Astrocyte (in vitro differentiated cells and primary cell): ENCODE measurements around the gene ROR1. TPM values are rescaled to one million over a fixed set of nuclear protein-coding genes. Genes with fewer than 3 reads are reported as not detected.
A peak's percentile ranks its signal among the peaks of the same experiment; 100 is the strongest.

ENCODE experiments used
- DNase-seq: peaks from one replicate; pipeline ENCODE4 v3.0.0-alpha.2; 2010; ENCODE audit warnings: low read depth
- FAIRE-seq: peaks from 2 replicates; lab custom pipeline; 2011; peaks lifted over from hg19 to GRCh38; lab: Jason Lieb, UNC
- H2AFZ ChIP-seq: 2 replicates; pipeline ENCODE4 v1.6.0; 2012; ENCODE audit warnings: low read depth, low read length, inconsistent platforms
- H3K27ac ChIP-seq: 2 replicates; pipeline ENCODE4 v1.5.1; 2011; ENCODE audit warnings: low read depth, low read length, inconsistent platforms
- H3K27me3 ChIP-seq: 2 replicates; pipeline ENCODE4 v1.6.0; 2011; ENCODE audit warnings: low read length, inconsistent platforms; ENCODE audit not compliant: insufficient read depth
- H3K36me3 ChIP-seq: 2 replicates; pipeline ENCODE4 v1.5.1; 2011; ENCODE audit warnings: low read length, inconsistent platforms; ENCODE audit not compliant: insufficient read depth
- H3K4me1 ChIP-seq: 2 replicates; pipeline ENCODE4 v1.5.1; 2011; ENCODE audit warnings: low read length, inconsistent platforms; ENCODE audit not compliant: insufficient read depth
- H3K4me2 ChIP-seq: 2 replicates; pipeline ENCODE4 v1.6.0; 2012; ENCODE audit warnings: low read length, inconsistent platforms
- H3K4me3 ChIP-seq: 2 replicates; pipeline ENCODE4 v1.5.1; 2011; ENCODE audit warnings: low read depth, mild to moderate bottlenecking, low read length, inconsistent platforms; ENCODE audit not compliant: insufficient read depth
- H3K79me2 ChIP-seq: 2 replicates; pipeline ENCODE4 v1.6.0; 2012; ENCODE audit warnings: mild to moderate bottlenecking, low read length, inconsistent platforms; ENCODE audit not compliant: insufficient read depth
- H3K9ac ChIP-seq: 2 replicates; pipeline ENCODE4 v1.6.0; 2012; ENCODE audit warnings: mild to moderate bottlenecking, low read length, inconsistent platforms
- H3K9me3 ChIP-seq: 2 replicates; pipeline ENCODE4 v1.5.1; 2012; ENCODE audit warnings: low read depth, mild to moderate bottlenecking, low read length, inconsistent platforms; ENCODE audit not compliant: insufficient read depth
- H4K20me1 ChIP-seq: 2 replicates; pipeline ENCODE4 v1.6.0; 2012; ENCODE audit warnings: low read length, inconsistent platforms; ENCODE audit not compliant: insufficient read depth
- H3K27ac Mint-ChIP-seq: one replicate; pipeline ENCODE4 v1.8.0; 2021; ENCODE audit warnings: mild to moderate bottlenecking, mixed read lengths; ENCODE audit not compliant: unreplicated experiment
- H3K27me3 Mint-ChIP-seq: one replicate; pipeline ENCODE4 v1.8.0; 2021; ENCODE audit warnings: low read depth, mixed read lengths; ENCODE audit not compliant: unreplicated experiment
- H3K36me3 Mint-ChIP-seq: one replicate; pipeline ENCODE4 v1.8.0; 2021; ENCODE audit warnings: low read depth, mixed read lengths; ENCODE audit not compliant: unreplicated experiment
- H3K4me1 Mint-ChIP-seq: one replicate; pipeline ENCODE4 v1.8.0; 2021; ENCODE audit warnings: low read depth, mixed read lengths; ENCODE audit not compliant: unreplicated experiment
- H3K4me3 Mint-ChIP-seq: one replicate; pipeline ENCODE4 v1.8.0; 2021; ENCODE audit warnings: mild to moderate bottlenecking, moderate library complexity, mixed read lengths; ENCODE audit not compliant: unreplicated experiment
- H3K9me3 Mint-ChIP-seq: one replicate; pipeline ENCODE4 v1.8.0; 2021; ENCODE audit warnings: mild to moderate bottlenecking, mixed read lengths; ENCODE audit not compliant: unreplicated experiment
- EZH2 ChIP-seq: IDR thresholded peaks from 2 replicates; pipeline ENCODE4 v1.6.1; 2012; ENCODE audit warnings: mild to moderate bottlenecking, low read length, inconsistent platforms; ENCODE audit not compliant: insufficient read depth
- total RNA-seq: library from RNA; stranded (reverse); gene quantifications from 2 replicates; pipeline ENCODE4 v1.2.1, GENCODE V29; 2021
- TF ChIP-seq, protein P1 (sequence below): IDR thresholded peaks from 2 replicates; pipeline ENCODE4 v1.5.1; 2011; ENCODE audit warnings: low read depth, mild to moderate bottlenecking, inconsistent platforms, low read length, moderate library complexity; ENCODE audit not compliant: insufficient read depth

The ROR1 gene
- total RNA-seq, 1 donor from 2014 or later, result 38.3 TPM

- Histone ChIP-seq H3K79me2 (no peaks in the 10 kb centered on the region), H3K9me3 (no peaks in the 10 kb centered on the region), H3K4me2 (peak overlapping the region; percentile 26), H3K4me3 (no peak overlapping the region), H3K4me1 (peaks cover 31% of the 10 kb centered on the region), H3K27me3 (no peaks in the 10 kb centered on the region), H3K27ac (no peak overlapping the region), H3K9ac (peak overlapping the region; percentile 12), H4K20me1 (no peaks in the 10 kb centered on the region), H3K36me3 (peaks cover 4% of the 10 kb centered on the region), H2AFZ (no peak overlapping the region)
- TF ChIP-seq, protein P1, sequence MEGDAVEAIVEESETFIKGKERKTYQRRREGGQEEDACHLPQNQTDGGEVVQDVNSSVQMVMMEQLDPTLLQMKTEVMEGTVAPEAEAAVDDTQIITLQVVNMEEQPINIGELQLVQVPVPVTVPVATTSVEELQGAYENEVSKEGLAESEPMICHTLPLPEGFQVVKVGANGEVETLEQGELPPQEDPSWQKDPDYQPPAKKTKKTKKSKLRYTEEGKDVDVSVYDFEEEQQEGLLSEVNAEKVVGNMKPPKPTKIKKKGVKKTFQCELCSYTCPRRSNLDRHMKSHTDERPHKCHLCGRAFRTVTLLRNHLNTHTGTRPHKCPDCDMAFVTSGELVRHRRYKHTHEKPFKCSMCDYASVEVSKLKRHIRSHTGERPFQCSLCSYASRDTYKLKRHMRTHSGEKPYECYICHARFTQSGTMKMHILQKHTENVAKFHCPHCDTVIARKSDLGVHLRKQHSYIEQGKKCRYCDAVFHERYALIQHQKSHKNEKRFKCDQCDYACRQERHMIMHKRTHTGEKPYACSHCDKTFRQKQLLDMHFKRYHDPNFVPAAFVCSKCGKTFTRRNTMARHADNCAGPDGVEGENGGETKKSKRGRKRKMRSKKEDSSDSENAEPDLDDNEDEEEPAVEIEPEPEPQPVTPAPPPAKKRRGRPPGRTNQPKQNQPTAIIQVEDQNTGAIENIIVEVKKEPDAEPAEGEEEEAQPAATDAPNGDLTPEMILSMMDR, result no peak
- TF ChIP-seq EZH2, result no peak
- no peak overlapping the region for H3K4me3 Mint-ChIP-seq
- peaks cover under 1% of the 10 kb centered on the region for H3K9me3 Mint-ChIP-seq
- DNase-seq, result no peak
- peak; percentile 41 for FAIRE-seq
- peaks cover 17% of the 10 kb centered on the region for H3K36me3 Mint-ChIP-seq
- H3K27ac Mint-ChIP-seq, result peak overlapping the region; percentile 51
- H3K27me3 Mint-ChIP-seq, result no peaks in the 10 kb centered on the region
- H3K4me1 Mint-ChIP-seq, result peaks cover 48% of the 10 kb centered on the region
Measured at GRCh38 chr1:64137412-64137803, 363.6 kb downstream of the ROR1 start.

DNA sequence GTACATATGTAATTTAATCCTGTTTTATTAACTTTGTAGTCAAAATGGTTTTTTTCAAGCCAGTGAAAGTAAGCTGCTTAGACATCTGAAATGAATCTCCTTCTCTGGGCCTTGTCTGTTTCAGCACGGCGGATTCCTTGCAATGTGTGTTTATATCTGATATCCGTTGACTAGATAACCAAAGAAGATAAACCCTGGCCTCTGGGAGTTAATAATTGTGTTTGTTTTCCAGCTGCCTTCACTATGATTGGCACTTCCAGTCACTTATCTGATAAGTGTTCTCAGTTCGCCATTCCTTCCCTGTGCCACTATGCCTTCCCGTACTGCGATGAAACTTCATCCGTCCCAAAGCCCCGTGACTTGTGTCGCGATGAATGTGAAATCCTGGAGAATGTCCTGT lies 366.1 kb downstream of the ROR1 start:
- Histone ChIP-seq H3K27ac (no peak overlapping the region), H3K4me1 (peaks cover 18% of the 10 kb centered on the region), H3K36me3 (peaks cover 4% of the 10 kb centered on the region), H3K4me2 (no peak overlapping the region), H4K20me1 (no peaks in the 10 kb centered on the region), H2AFZ (no peak overlapping the region), H3K79me2 (no peaks in the 10 kb centered on the region), H3K4me3 (no peak overlapping the region), H3K9me3 (no peaks in the 10 kb centered on the region), H3K9ac (no peak overlapping the region), H3K27me3 (no peaks in the 10 kb centered on the region)
- DNase-seq, result no peak
- Mint-ChIP-seq H3K9me3 (peaks cover 2% of the 10 kb centered on the region), H3K4me1 (peaks cover 31% of the 10 kb centered on the region), H3K36me3 (peaks cover 30% of the 10 kb centered on the region), H3K4me3 (no peak overlapping the region), H3K27me3 (no peaks in the 10 kb centered on the region), H3K27ac (no peak overlapping the region)
- no peak for FAIRE-seq
- no peak for TF ChIP-seq EZH2
- TF ChIP-seq, protein P1, result no peak

- H3K4me1 ChIP-seq, result peaks cover 18% of the 10 kb centered on the region
- peaks cover 4% of the 10 kb centered on the region for H3K36me3 ChIP-seq
- no peaks in the 10 kb centered on the region for H3K9me3 ChIP-seq
- peaks cover 2% of the 10 kb centered on the region for H3K9me3 Mint-ChIP-seq
- H2AFZ ChIP-seq, result no peak overlapping the region
- no peak overlapping the region for H3K4me2 ChIP-seq
- no peak overlapping the region for H3K9ac ChIP-seq
- FAIRE-seq (no peak), DNase-seq (no peak)
- H3K4me1 Mint-ChIP-seq, result peaks cover 29% of the 10 kb centered on the region
- H4K20me1 ChIP-seq, result no peaks in the 10 kb centered on the region
- H3K27ac Mint-ChIP-seq, result no peak overlapping the region
- no peaks in the 10 kb centered on the region for H3K79me2 ChIP-seq
- H3K4me3 Mint-ChIP-seq, result no peak overlapping the region
- TF ChIP-seq, protein P1, result no peak
- no peak for TF ChIP-seq EZH2
- H3K36me3 Mint-ChIP-seq, result peaks cover 33% of the 10 kb centered on the region
- H3K27me3 Mint-ChIP-seq, result no peaks in the 10 kb centered on the region
- H3K27me3 ChIP-seq, result no peaks in the 10 kb centered on the region
- H3K4me3 ChIP-seq, result no peak overlapping the region
- H3K27ac ChIP-seq, result no peak overlapping the region
Measured at GRCh38 chr1:64140596-64140995, 366.8 kb downstream of the ROR1 start.
